Astrocyte of the spinal cord (primary cell): Measurements from ENCODE around the gene PRPH2.

Experiments used
- DNase-seq: peaks from one replicate; pipeline ENCODE4 v3.0.0; 2011; ENCODE audit warnings: low read depth, low spot score
- H3K4me3 ChIP-seq: 2 replicates; pipeline ENCODE4 v1.5.1; 2011; ENCODE audit warnings: low read depth, mild to moderate bottlenecking, low read length, moderate library complexity
- CTCF ChIP-seq: IDR thresholded peaks from 2 replicates; pipeline ENCODE4 v1.5.1; 2012; ENCODE audit warnings: low read depth, mild to moderate bottlenecking, low read length, inconsistent platforms
- in situ Hi-C: cut with HindIII; loops from 2 replicates; pipeline ENCODE4 v1.10.0; 2017; ENCODE audit warnings: low sequenced_read_pairs

The PRPH2 gene

GRCh38 chr6:42751055-42751454 lies 28.7 kb upstream of the PRPH2 start:
- in situ Hi-C loops: no loop called here
- H3K4me3 ChIP-seq: no peak overlapping the region
- no peak for TF ChIP-seq CTCF
- DNase-seq: no peak

GRCh38 chr6:42748203-42748898 lies 26.0 kb upstream of the PRPH2 start:
- in situ Hi-C loops: no loop called here
- no peak for DNase-seq
- no peak overlapping the region for H3K4me3 ChIP-seq
- TF ChIP-seq CTCF: no peak

- TF ChIP-seq CTCF: no peak
- peak; percentile 96 for DNase-seq
- H3K4me3 ChIP-seq: peak overlapping the region; percentile 75
- in situ Hi-C loops: no loop called here
Measured at GRCh38 chr6:42746463-42747391, 24.3 kb upstream of the PRPH2 start.

DNA sequence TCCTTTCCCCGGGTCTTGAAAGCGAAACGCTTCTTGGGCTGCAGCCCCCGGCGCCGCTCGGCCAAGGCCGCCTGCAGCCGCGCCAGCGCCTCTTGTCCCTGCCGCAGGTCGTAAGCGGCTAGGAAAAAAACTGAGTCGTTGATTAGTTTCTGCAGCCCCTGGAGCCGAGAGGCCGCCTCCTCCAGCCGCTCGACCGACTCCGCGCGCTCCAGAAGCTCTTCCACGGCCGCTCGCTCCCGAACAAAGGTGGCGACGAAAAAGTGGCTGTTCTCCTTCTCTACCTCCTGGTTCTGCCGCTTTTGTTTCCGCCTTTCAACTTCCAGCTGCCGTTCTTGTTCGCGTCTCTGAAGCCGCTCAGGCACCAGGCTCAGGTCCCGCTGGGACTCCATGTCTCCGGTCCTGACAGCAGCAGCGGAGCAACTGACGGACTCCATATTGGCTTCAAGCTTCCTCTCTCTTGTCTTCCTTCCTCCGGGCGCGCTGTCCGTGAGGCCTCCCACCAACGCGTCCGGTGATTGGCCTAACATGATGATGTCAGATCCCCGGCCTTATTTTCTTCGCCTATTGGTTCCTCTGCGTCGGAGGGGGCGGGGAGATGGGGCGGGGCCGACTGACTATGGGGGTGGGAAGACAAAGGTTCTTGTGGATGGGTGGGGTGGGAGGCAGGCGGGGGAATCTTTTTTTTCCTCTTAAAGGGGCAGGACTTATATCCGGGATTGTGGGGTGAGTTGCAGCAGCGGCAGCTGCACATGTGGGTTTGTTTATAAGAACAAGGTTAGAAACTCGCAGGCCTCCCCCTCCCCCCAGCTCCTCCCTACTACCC lies 23.5 kb upstream of the PRPH2 start, which contains the start of gene TBCC:
Gene TBCC (minus strand): TSS at position 464 of the 823 bp plus-strand sequence. CDS start 30 bp downstream, at position 434.
- no peak for TF ChIP-seq CTCF
- peak within 1 kb of the TSS; percentile 92 for H3K4me3 ChIP-seq
- in situ Hi-C loops: no loop called here
- DNase-seq: peak; percentile 99

DNA sequence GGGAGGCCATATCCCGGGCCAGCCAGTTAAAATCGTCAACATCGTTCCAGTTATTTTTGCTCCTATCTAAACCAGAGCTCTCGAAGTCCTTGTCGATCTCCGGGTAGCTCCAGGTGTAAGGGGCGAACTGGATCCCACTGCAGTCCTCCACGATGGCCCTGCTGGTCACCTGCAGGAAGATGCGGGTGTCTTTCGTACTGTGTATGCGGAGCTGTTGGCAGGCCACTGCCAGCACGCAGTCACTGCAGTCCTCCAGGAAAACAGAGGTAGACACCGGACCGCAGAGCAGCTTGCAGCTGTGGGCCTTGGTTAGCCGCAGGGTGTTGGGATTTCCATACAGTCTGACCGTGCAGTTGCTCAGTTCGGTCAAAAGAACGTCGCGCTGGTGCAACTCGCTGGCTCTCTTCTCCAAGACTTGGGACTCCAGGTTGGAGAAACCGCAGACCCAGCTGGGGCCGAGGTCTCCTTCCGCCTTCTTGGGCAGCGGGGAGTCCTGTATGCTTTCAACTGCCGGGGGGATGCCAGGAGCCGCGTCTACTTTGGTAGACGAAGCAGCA lies 22.8 kb upstream of the PRPH2 start:
- in situ Hi-C loops: no loop called here
- peak overlapping the region; percentile 92 for H3K4me3 ChIP-seq
- TF ChIP-seq CTCF: no peak
- DNase-seq: peak; percentile 54

- TF ChIP-seq CTCF: no peak
- DNase-seq: peak; percentile 24
- H3K4me3 ChIP-seq: peak overlapping the region; percentile 92
- in situ Hi-C loops: no loop called here
Measured at GRCh38 chr6:42744351-42744893, 22.0 kb upstream of the PRPH2 start.
